GM12891 (cell line): Measurements from ENCODE around the gene DPYSL3.
A peak's percentile ranks its signal among the peaks of the same experiment; 100 is the strongest.

ENCODE experiments used
- DNase-seq: peaks from one replicate; pipeline ENCODE4 v3.0.0; 2011; ENCODE audit warnings: low spot score; ENCODE audit not compliant: insufficient read length
- FAIRE-seq: peaks from 2 replicates; lab custom pipeline; 2011; peaks lifted over from hg19 to GRCh38; lab: Jason Lieb, UNC
- PAX5 ChIP-seq: IDR thresholded peaks from 2 replicates; pipeline ENCODE4 v1.6.1; 2011; ENCODE audit warnings: low read length, moderate library complexity, mild to moderate bottlenecking; ENCODE audit not compliant: insufficient read depth, severe bottlenecking
- POLR2A ChIP-seq: IDR thresholded peaks from 2 replicates; pipeline ENCODE4 v1.6.1; 2011; ENCODE audit warnings: low read depth, low read length, control low read depth
- POLR2AphosphoS5 ChIP-seq: IDR thresholded peaks from 2 replicates; pipeline ENCODE4 v1.6.1; 2011; ENCODE audit warnings: low read depth, low read length, control low read depth
- POU2F2 ChIP-seq: IDR thresholded peaks from 2 replicates; pipeline ENCODE4 v1.6.1; 2011; ENCODE audit warnings: low read depth, mild to moderate bottlenecking, control low read depth, low read length, moderate library complexity
- SPI1 ChIP-seq: IDR thresholded peaks from 2 replicates; pipeline ENCODE4 v1.6.1; 2011; ENCODE audit warnings: low read depth, low read length, control low read depth
- TAF1 ChIP-seq: IDR thresholded peaks from 2 replicates; pipeline ENCODE4 v1.6.1; 2011; ENCODE audit warnings: low read depth, low read length, control low read depth

Gene DPYSL3

DNA sequence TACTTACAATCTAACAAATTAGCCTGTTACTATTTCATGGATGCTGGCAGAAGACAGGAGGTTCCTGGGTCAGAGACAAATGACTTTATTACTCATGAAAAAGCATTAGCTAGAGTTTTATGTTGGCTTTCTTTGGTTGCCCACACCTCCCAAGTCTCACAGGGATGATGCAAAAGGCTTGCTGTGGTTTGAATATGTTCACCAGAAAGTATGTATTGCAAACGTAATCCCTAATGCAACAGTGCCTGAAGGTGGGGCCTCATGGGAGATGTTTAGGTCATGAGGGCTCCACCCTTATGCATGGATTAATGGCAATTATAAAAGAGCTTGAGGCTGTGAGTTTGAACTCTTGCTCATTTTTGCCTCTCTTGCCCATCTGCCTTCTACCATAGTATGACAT is 28.5 kb downstream of the DPYSL3 start:
- DNase-seq, result no peak
- TF ChIP-seq POU2F2 (no peak), POLR2A (no peak), PAX5 (no peak), POLR2AphosphoS5 (no peak), TAF1 (no peak), SPI1 (no peak)

GRCh38 chr5:147479949-147480348 is 29.9 kb downstream of the DPYSL3 start:
- FAIRE-seq (no peak), DNase-seq (no peak)
- TF ChIP-seq POLR2AphosphoS5, result no peak
- no peak for TF ChIP-seq POLR2A
- TF ChIP-seq PAX5, result no peak
- TF ChIP-seq TAF1, result no peak
- no peak for TF ChIP-seq POU2F2
- no peak for TF ChIP-seq SPI1

More for the DNA sequence above, 28.5 kb downstream of the DPYSL3 start:
- FAIRE-seq, result no peak

DNA sequence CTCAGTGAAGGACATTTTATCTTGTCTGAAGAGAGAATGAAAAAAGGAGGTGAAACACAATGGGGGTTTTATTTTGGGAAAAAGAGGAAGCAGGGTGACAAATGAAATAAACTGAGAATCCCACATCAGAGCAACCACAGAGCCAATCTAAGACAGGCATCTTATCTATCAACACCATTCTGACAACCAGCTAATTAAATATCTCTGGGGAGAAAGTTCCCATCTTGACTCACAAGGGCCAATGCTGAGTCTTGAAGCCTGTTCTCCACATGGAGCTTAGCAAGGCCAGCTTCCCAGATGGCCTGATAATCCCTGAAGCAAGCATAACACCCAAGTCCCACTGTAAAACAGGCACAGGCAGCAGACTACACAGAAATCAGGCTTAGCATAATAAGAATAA is 30.4 kb downstream of the DPYSL3 start:
- FAIRE-seq (no peak), DNase-seq (no peak)
- no peak for TF ChIP-seq TAF1
- peak; percentile 74 for TF ChIP-seq SPI1

DNA sequence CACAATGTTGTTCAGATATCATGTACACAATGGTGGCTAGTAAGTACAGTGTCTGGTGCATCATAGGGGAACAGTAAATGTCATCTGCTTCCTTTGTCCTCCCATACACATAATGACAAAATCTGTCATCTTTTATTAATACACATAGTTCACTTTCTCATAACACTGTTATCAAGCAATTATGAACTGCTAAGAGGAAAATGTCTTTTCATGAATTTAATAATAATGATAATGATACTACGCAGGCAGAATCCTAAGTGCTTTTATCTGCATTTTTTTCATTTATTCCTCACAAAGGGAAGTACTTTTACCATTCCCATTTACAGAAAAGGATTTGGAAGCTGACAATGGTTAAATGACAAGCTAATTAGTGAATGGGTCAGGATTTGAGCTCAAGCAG is 35.7 kb downstream of the DPYSL3 start:
- FAIRE-seq, result no peak
- DNase-seq, result no peak
- no peak for TF ChIP-seq PAX5
- no peak for TF ChIP-seq POLR2AphosphoS5
- TF ChIP-seq POU2F2, result no peak
- TF ChIP-seq POLR2A, result no peak
- no peak for TF ChIP-seq TAF1
- no peak for TF ChIP-seq SPI1

- TF ChIP-seq TAF1 (no peak), POU2F2 (no peak), PAX5 (no peak)
- FAIRE-seq (no peak), DNase-seq (no peak)
These were observed 37.0 kb downstream of the DPYSL3 start for GRCh38 chr5:147472664-147473475.

DNA sequence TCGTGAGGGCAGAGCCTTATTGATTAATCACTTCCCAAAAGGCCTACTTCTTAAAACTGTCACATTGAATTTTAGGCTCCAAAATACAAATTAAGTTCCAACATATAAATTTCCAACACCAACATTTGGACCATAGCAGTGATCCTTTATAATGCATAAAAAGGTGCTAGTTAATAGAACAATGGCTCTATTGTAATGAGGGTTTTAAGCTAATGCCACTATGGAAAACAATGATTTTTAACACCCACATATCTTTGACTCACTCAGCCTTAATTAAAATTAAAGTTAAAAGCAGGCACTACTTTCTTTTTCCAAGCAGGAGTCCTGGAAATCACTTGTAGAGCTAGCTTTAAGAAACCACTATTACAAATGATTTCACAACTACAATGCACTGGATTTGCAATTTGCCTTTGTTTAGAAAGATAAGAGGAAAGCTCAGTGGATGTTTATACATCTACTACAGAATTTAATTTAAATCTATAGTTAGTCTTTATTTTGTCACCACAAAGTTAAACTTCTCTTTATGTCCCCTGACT is 41.8 kb downstream of the DPYSL3 start:
- no peak for DNase-seq
- FAIRE-seq, result no peak
- TF ChIP-seq TAF1 (no peak), POLR2AphosphoS5 (no peak), POLR2A (no peak)

DNA sequence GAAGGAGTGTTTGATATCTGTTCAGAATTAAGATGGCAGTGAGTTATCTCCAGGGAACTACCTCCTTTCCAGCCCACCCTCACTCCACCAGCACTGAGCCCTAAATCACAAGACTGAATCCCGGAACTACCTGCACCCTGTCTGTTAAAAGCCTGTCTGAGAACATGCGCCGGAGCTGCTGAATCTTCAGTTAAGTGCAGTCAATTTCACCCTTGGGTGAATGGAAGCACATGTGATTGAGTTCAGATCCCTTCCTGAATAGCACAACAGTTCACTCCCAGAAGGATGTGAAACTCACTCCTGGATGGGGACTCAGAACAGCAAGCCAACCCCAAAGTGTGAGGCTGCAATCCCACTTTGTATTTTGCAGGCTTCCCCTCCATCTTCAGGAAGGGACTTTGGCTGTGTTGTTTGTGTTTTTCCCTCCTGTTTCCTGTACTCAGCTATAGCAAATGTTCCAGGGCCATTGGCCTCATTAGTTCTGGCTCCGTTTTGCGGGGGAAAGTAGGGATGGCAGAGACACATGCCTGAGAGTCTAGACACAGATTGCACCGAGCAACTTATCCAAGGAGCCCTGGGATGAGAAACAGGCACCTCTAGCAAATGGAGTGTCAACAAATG is 43.4 kb downstream of the DPYSL3 start:
- DNase-seq, result no peak
- no peak for FAIRE-seq
- no peak for TF ChIP-seq TAF1
- no peak for TF ChIP-seq POLR2AphosphoS5
- no peak for TF ChIP-seq POU2F2
- no peak for TF ChIP-seq POLR2A
- no peak for TF ChIP-seq PAX5
- TF ChIP-seq SPI1, result no peak

- DNase-seq (no peak), FAIRE-seq (no peak)
- no peak for TF ChIP-seq SPI1
- TF ChIP-seq POLR2AphosphoS5, result no peak
- TF ChIP-seq POU2F2, result no peak
- TF ChIP-seq PAX5, result no peak
- no peak for TF ChIP-seq TAF1
- no peak for TF ChIP-seq POLR2A
These were observed 44.1 kb downstream of the DPYSL3 start for GRCh38 chr5:147465747-147466146.

DNA sequence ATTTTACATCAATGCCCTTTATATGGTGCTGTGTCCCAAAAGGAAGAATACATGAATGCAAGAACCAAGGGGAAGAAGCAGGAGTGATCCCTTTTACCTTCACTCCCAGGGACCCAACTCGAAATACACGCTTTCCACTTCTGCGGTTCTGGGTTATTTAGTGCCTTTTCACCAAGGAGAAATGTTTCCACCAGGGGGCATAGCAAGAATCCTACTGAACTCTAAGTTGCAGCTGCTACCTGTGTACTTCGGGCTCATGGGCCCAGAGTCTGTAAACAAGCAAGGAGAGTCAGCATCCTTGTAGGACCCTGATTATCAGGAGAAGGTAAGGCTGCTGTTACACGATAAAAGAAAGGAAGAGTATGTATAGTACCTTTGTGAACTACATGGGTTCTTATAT is 45.7 kb downstream of the DPYSL3 start:
- DNase-seq (no peak), FAIRE-seq (no peak)
- TF ChIP-seq POU2F2 (no peak), PAX5 (no peak), POLR2A (no peak), POLR2AphosphoS5 (no peak), SPI1 (no peak), TAF1 (no peak)

DNA sequence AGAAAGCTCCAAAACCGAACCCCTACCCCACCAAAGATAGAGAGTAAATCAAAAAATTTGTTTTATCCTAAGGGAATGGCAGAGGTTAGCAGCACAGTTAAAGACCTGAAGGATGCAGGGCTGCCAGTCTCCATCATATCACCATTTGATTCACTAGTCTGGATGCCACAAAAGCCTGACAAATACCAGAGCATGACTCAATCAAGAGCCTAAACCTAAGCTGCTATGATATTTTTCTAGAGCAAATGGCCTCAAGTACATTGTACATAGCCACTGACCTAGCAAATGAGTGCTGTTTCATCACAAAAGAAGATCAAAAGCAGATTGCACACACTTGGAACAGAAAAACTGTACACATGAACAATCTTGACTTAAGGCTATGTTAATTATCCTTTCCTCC is 48.0 kb downstream of the DPYSL3 start:
- no peak for FAIRE-seq
- DNase-seq, result no peak
- TF ChIP-seq PAX5, result no peak
- no peak for TF ChIP-seq POLR2A
- TF ChIP-seq POU2F2, result no peak
- TF ChIP-seq TAF1, result no peak
- TF ChIP-seq POLR2AphosphoS5, result no peak
- no peak for TF ChIP-seq SPI1
